CD4-positive, alpha-beta T cell (primary cell): Measurements from ENCODE around the gene CFAP410. TPM values are rescaled to one million over a fixed set of nuclear protein-coding genes. Genes with fewer than 3 reads are reported as not detected.

Source experiments
- ATAC-seq: fragments of 200-7000 bp; cut with Tn5 transposase; one replicate; pipeline ENCODE4 v1.10.0; 2022; ENCODE audit warnings: mild to moderate bottlenecking; ENCODE audit not compliant: poor library complexity
- CTCF ChIA-PET: fragments of 350-600 bp; sonication (Branson Sonifier 250); formaldehyde crosslinking; loops from one replicate; lab custom pipeline; 2021; ENCODE audit warnings: antibody characterized with exemption, inconsistent platforms; lab: Charles Lee
- POLR2A ChIA-PET: fragments of 350-600 bp; sonication (Branson Sonifier 250); formaldehyde crosslinking; loops from one replicate; lab custom pipeline; 2021; ENCODE audit warnings: antibody characterized with exemption, inconsistent platforms; lab: Charles Lee
- DNase-seq, 14 experiments: peaks; one replicate each; pipeline ENCODE4 v3.0.0-alpha.2; 2013 to 2020; ENCODE audit warnings: mixed read lengths in 2 of 14
- H3K27ac ChIP-seq, 2 donors: one replicate each; pipeline versions ENCODE4 v1.5.1 to v1.7.0; 2013; ENCODE audit warnings: low read length in 2 of 2, low read depth in 1 of 2, mild to moderate bottlenecking in 1 of 2
- H3K27me3 ChIP-seq, 2 experiments: 1 replicate in 1 of 2; 2 replicates in 1 of 2; pipeline versions ENCODE4 v1.6.1 to v1.7.0; 2013; ENCODE audit warnings: low read length in 2 of 2, control low read depth in 1 of 2, mild to moderate bottlenecking in 1 of 2, moderate library complexity in 1 of 2; ENCODE audit not compliant: insufficient read depth in 2 of 2, control insufficient read depth in 1 of 2
- H3K36me3 ChIP-seq: one replicate; pipeline ENCODE4 v1.6.1; 2013; ENCODE audit warnings: low read length, control low read depth; ENCODE audit not compliant: insufficient read depth
- H3K4me1 ChIP-seq: one replicate; pipeline ENCODE4 v1.6.1; 2013; ENCODE audit warnings: low read length, control low read depth; ENCODE audit not compliant: insufficient read depth
- H3K4me3 ChIP-seq: one replicate; pipeline ENCODE4 v1.5.1; 2013; ENCODE audit warnings: mild to moderate bottlenecking, low read length, moderate library complexity
- H3K9me3 ChIP-seq, 2 experiments: 1 replicate in 1 of 2; 2 replicates in 1 of 2; pipeline versions ENCODE4 v1.6.1 to v1.7.0; 2013; ENCODE audit warnings: low read length in 2 of 2, mild to moderate bottlenecking in 2 of 2, control low read depth in 1 of 2, moderate library complexity in 1 of 2; ENCODE audit not compliant: control insufficient read depth in 1 of 2, insufficient read depth in 1 of 2
- H3K27ac Mint-ChIP-seq: one replicate; pipeline ENCODE4 v1.8.0; 2020; ENCODE audit warnings: mixed read lengths
- H3K27me3 Mint-ChIP-seq: one replicate; pipeline ENCODE4 v1.8.0; 2021; ENCODE audit warnings: mixed read lengths
- H3K36me3 Mint-ChIP-seq: one replicate; pipeline ENCODE4 v1.8.0; 2021; ENCODE audit warnings: low read depth, mixed read lengths
- H3K4me1 Mint-ChIP-seq: one replicate; pipeline ENCODE4 v1.8.0; 2021; ENCODE audit warnings: low read depth, mixed read lengths
- H3K4me3 Mint-ChIP-seq: one replicate; pipeline ENCODE4 v1.8.0; 2020; ENCODE audit warnings: mild to moderate bottlenecking, mixed read lengths
- H3K9me3 Mint-ChIP-seq: one replicate; pipeline ENCODE4 v1.8.0; 2020; ENCODE audit warnings: mixed read lengths
- CTCF ChIP-seq: fragments of 200-600 bp; IDR thresholded peaks from one replicate; pipeline ENCODE4 v1.8.0; 2022; ENCODE audit warnings: antibody characterized with exemption, mild to moderate bottlenecking
- intact Hi-C, 2 experiments: fragments of 100-400 bp; cut with DNase I in 1 of 2; cut with micrococcal nuclease in 1 of 2; formaldehyde crosslinking; loops; one replicate each; pipeline versions ENCODE4 v1.15.1 to v1.9.0; 2023 to 2025; cut with DNase I, micrococcal nuclease
- total RNA-seq, 174 experiments: library from RNA in 2 of 174; stranded (reverse) in 2 of 174; gene quantifications; one replicate each; pipeline ENCODE4 v1.2.3 and lab custom pipeline; 2021 to 2026

The CFAP410 gene
- total RNA-seq, 2 experiments from 2014 or later: 50.1 to 51.6 TPM

DNA sequence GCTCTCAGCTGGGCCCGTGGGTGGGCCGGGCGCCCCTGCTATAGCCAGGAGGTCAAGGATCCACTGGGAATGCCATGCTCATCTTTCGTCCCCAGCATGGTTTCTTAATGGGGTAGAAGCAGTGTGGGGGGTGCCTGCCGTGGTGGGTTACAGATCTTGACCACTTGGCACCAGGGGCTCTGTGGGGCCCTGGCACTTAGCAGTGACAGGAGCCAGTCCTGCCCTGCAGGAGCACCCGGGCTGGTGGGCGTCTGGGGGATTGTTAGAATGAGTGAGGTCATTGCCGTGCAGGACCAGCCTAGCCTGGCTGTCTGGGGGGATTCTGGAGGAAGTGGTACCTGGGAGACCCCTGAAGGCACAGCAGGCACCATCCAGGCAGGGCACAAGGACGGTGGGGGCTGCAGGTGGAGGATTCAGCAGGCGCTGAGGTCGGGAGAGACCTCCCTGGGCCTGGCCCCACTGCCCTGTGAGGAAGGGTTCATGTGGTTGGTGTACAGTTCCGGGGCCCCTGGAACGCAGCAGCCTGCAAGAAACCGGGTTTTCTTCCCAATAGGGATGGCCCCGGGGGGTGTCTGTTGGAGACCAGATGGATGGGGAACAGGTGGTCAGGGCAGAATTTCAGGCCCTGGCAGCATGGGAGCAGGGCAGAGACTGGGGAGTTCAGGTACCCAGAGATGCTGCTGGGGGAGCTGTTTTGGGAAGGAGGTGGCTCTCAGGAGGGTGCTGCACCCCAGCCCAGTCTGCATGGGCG lies 48.7 kb downstream of the CFAP410 start:
- H3K4me3 ChIP-seq: no peak overlapping the region
- H3K4me1 ChIP-seq: peaks cover 48% of the 10 kb centered on the region
- ATAC-seq (no peak), DNase-seq (no peak)
- H3K9me3 ChIP-seq: peaks cover 0 to 7% of the 10 kb centered on the region in 2 experiments
- peak overlapping the region; percentile 42 for H3K27ac Mint-ChIP-seq
- no peak overlapping the region for H3K27ac ChIP-seq
- H3K4me3 Mint-ChIP-seq: peak overlapping the region; percentile 45
- intact Hi-C loops: no loop called here
- TF ChIP-seq CTCF: no peak
- ChIA-PET CTCF (no interaction called here), POLR2A (no interaction called here)
- no peaks in the 10 kb centered on the region for H3K9me3 Mint-ChIP-seq
- H3K36me3 ChIP-seq: no peaks in the 10 kb centered on the region
- peaks cover 9% of the 10 kb centered on the region for H3K4me1 Mint-ChIP-seq
- peaks cover 4% of the 10 kb centered on the region for H3K27me3 Mint-ChIP-seq
- H3K27me3 ChIP-seq: no peaks in the 10 kb centered on the region
- H3K36me3 Mint-ChIP-seq: no peaks in the 10 kb centered on the region

DNA sequence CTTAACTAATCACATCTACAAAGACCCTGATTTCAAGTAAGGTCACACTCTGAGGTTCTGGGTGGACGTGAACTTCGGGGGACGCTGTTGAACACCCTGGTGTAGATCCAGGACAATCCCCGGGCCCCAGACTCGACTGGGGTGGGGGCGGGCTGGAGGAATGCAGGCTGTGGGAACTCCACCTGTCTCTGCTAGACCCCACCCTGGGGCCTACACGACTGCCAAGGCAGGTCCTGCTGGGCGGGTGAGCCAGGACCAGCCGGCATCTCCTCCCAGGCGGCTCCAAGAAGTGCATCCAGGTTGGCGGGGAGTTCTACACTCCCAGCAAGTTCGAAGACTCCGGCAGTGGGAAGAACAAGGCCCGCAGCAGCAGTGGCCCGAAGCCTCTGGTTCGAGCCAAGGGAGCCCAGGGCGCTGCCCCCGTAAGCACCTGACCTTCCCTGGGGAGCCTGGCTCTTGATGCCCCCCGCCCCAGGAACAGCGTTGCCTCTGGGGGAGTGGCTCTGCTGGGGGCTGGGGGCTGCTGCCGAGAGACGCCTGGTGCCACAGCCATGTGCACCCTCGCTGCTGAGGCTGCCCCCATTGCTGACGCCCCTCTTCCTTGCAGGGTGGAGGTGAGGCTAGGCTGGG lies 49.7 kb downstream of the CFAP410 start:
- peaks cover 4% of the 10 kb centered on the region for H3K27me3 Mint-ChIP-seq
- H3K4me1 Mint-ChIP-seq: peaks cover 4% of the 10 kb centered on the region
- Histone ChIP-seq H3K4me3 (no peak overlapping the region), H3K27me3 (no peaks in the 10 kb centered on the region), H3K4me1 (peaks cover 37% of the 10 kb centered on the region), H3K27ac (no peak overlapping the region), H3K36me3 (no peaks in the 10 kb centered on the region), H3K9me3 (peaks cover 0 to 7% of the 10 kb centered on the region in 2 experiments)
- no peak overlapping the region for H3K27ac Mint-ChIP-seq
- POLR2A ChIA-PET: no interaction called here
- intact Hi-C loops: no loop called here
- no peaks in the 10 kb centered on the region for H3K36me3 Mint-ChIP-seq
- no peak overlapping the region for H3K4me3 Mint-ChIP-seq
- no peaks in the 10 kb centered on the region for H3K9me3 Mint-ChIP-seq
- CTCF ChIA-PET: no interaction called here
- DNase-seq: peak in 1 of 14 experiments; percentile 8
- no peak for TF ChIP-seq CTCF
- no peak for ATAC-seq

- Mint-ChIP-seq H3K27me3 (peaks cover 4% of the 10 kb centered on the region), H3K27ac (no peak overlapping the region), H3K36me3 (no peaks in the 10 kb centered on the region), H3K4me1 (peaks cover under 1% of the 10 kb centered on the region), H3K9me3 (no peaks in the 10 kb centered on the region), H3K4me3 (no peak overlapping the region)
- CTCF ChIA-PET: no interaction called here
- no peak overlapping the region for H3K27ac ChIP-seq
- H3K4me1 ChIP-seq: peaks cover 29% of the 10 kb centered on the region
- no peak overlapping the region for H3K4me3 ChIP-seq
- DNase-seq (no peak), ATAC-seq (no peak)
- POLR2A ChIA-PET: interaction anchor here (1.0 kb wide), 1 partner anchor 9 kb away, joined by 4 read pairs; no protein-coding TSS in a partner anchor
- no peaks in the 10 kb centered on the region for H3K36me3 ChIP-seq
- intact Hi-C loops: no loop called here
- H3K9me3 ChIP-seq: peaks cover 0 to 3% of the 10 kb centered on the region in 2 experiments
- no peak for TF ChIP-seq CTCF
- H3K27me3 ChIP-seq: no peaks in the 10 kb centered on the region
Measured at GRCh38 chr21:44288251-44289110, 50.7 kb downstream of the CFAP410 start.
